ENCODE results near the gene SLC22A9. TPM values are rescaled to one million over a fixed set of nuclear protein-coding genes. Genes with fewer than 3 reads are reported as not detected.
A peak's percentile ranks its signal among the peaks of the same experiment; 100 is the strongest.
"Not testable (repeated sequence)": the region's sequence is repeated elsewhere in the genome, so short reads cannot be mapped to it uniquely, and the experiment has no call there.

The SLC22A9 gene
- total RNA-seq, 2 donors from 2014 or later, result not detected

DNA sequence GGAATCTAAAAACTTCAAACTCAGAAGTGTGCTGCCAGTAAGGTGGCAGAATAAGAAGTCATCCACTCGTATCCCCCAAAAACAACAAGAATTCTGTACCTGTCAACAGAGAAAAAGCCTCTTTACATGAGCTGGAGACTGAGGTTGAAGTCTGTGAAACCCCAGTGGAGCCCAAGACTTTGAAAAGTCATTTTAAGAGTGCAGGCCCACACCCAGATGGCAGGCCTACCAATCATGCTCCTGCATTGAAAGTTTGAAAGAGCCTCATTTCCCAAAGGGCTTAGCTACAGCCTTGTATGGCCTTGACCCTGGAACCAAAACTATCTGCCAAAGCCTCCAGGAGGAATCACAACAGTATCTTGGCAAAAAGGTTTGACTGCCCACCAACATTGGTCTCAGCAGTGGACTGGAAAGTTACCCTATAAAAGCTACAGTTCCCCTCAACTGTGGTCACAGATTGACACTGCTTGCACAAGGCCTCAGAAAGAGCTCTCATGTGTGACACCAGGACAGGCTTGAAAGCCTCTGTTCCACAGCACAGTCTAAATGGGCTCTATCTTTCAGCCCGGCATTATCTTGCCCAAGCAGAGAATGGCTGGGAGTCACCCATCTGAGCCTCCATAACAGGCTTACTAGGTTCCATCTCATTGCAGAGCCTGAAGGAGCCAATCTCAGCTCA is 47.7 kb downstream of the SLC22A9 start:
- Histone ChIP-seq H3K9me3 (ENCODE audit: control insufficient read depth, low read length) (peaks cover 11% of the 10 kb centered on the region), H3K9ac (ENCODE audit: extremely low read depth, low read length, poor library complexity, severe bottlenecking) (no peak overlapping the region), H3K27ac (ENCODE audit: low read depth, low read length) (no peak overlapping the region), H3K4me1 (ENCODE audit: control insufficient read depth, insufficient read depth, low read length) (no peaks in the 10 kb centered on the region), H3K36me3 (ENCODE audit: control insufficient read depth, insufficient read depth, low read length) (no peaks in the 10 kb centered on the region), H3K27me3 (ENCODE audit: control insufficient read depth, insufficient read depth, low read length, poor library complexity, severe bottlenecking) (no peaks in the 10 kb centered on the region), H3K4me3 (ENCODE audit: low read length) (no peak overlapping the region)
- no peak for DNase-seq
- Mint-ChIP-seq H3K4me3 (no peak overlapping the region), H3K9me3 (peaks cover 25% of the 10 kb centered on the region), H3K36me3 (ENCODE audit: low read depth) (peaks cover 2% of the 10 kb centered on the region), H3K4me1 (no peaks in the 10 kb centered on the region), H3K27me3 (ENCODE audit: insufficient read depth) (no peaks in the 10 kb centered on the region), H3K27ac (no peak overlapping the region)
- WGBS, 2 experiments (ENCODE audit: insufficient coverage in 1 of 2, insufficient read length in 1 of 2), result 58 to 71% methylated on average over 1 to 2 of the region's 2 CpGs
- TF ChIP-seq, protein P1, sequence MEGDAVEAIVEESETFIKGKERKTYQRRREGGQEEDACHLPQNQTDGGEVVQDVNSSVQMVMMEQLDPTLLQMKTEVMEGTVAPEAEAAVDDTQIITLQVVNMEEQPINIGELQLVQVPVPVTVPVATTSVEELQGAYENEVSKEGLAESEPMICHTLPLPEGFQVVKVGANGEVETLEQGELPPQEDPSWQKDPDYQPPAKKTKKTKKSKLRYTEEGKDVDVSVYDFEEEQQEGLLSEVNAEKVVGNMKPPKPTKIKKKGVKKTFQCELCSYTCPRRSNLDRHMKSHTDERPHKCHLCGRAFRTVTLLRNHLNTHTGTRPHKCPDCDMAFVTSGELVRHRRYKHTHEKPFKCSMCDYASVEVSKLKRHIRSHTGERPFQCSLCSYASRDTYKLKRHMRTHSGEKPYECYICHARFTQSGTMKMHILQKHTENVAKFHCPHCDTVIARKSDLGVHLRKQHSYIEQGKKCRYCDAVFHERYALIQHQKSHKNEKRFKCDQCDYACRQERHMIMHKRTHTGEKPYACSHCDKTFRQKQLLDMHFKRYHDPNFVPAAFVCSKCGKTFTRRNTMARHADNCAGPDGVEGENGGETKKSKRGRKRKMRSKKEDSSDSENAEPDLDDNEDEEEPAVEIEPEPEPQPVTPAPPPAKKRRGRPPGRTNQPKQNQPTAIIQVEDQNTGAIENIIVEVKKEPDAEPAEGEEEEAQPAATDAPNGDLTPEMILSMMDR (conservative IDR thresholded peaks at IDR 0.05), result no peak

- Histone ChIP-seq H3K36me3 (ENCODE audit: control insufficient read depth, insufficient read depth, low read length) (no peaks in the 10 kb centered on the region), H3K4me3 (ENCODE audit: low read length) (no peak overlapping the region), H3K4me1 (ENCODE audit: control insufficient read depth, insufficient read depth, low read length) (no peaks in the 10 kb centered on the region), H3K27ac (ENCODE audit: low read depth, low read length) (no peak overlapping the region), H3K27me3 (ENCODE audit: control insufficient read depth, insufficient read depth, low read length, poor library complexity, severe bottlenecking) (no peaks in the 10 kb centered on the region), H3K9ac (ENCODE audit: extremely low read depth, low read length, poor library complexity, severe bottlenecking) (no peak overlapping the region), H3K9me3 (ENCODE audit: control insufficient read depth, low read length) (peaks cover 14% of the 10 kb centered on the region)
- WGBS, 2 experiments (ENCODE audit: insufficient coverage in 1 of 2, insufficient read length in 1 of 2), result 94 to 100% methylated on average over 1 to 2 of the region's 2 CpGs
- TF ChIP-seq, protein P1 (conservative IDR thresholded peaks at IDR 0.05), result peak; percentile 61
- no peak overlapping the region for H3K27ac Mint-ChIP-seq
- peak; percentile 45 for DNase-seq
- peaks cover 9% of the 10 kb centered on the region for H3K4me1 Mint-ChIP-seq
- no peak overlapping the region for H3K4me3 Mint-ChIP-seq
- H3K27me3 Mint-ChIP-seq (ENCODE audit: insufficient read depth), result no peaks in the 10 kb centered on the region
- H3K36me3 Mint-ChIP-seq (ENCODE audit: low read depth), result peaks cover 6% of the 10 kb centered on the region
- H3K9me3 Mint-ChIP-seq, result peaks cover 47% of the 10 kb centered on the region
Observed at GRCh38 chr11:63427971-63428508, 58.5 kb downstream of the SLC22A9 start.

DNA sequence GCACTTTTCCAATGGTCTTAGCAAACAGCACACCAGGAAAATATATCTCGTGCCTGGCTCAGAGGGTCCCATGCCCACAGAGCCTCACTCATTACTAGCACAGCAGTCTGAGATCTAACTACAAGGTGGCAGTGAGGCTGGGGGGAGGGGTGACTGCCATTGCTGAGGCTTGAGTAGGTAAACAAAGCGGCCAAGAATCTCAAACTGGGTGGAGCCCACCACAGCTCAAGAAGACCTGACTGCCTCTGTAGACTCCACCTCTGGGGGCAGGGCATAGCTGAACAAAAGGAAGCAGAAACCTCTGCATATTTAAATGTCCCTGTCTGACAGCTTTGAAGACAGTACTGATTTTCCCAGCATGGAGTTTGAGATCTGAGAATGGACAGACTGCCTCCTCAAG is 61.1 kb downstream of the SLC22A9 start:
- H3K27me3 ChIP-seq (ENCODE audit: control insufficient read depth, insufficient read depth, low read length, poor library complexity, severe bottlenecking); H3K4me1 ChIP-seq (ENCODE audit: control insufficient read depth, insufficient read depth, low read length); H3K36me3 ChIP-seq (ENCODE audit: control insufficient read depth, insufficient read depth, low read length); H3K27me3 Mint-ChIP-seq (ENCODE audit: insufficient read depth); H3K4me1 Mint-ChIP-seq; H3K27ac Mint-ChIP-seq; H3K9ac ChIP-seq (ENCODE audit: extremely low read depth, low read length, poor library complexity, severe bottlenecking); H3K27ac ChIP-seq (ENCODE audit: low read depth, low read length); H3K4me3 Mint-ChIP-seq: not testable (repeated sequence)
- WGBS, 2 experiments (ENCODE audit: insufficient coverage in 1 of 2, insufficient read length in 1 of 2), result 38 to 68% methylated on average over 1 to 2 of the region's 2 CpGs
- peak; percentile 56 for DNase-seq
- Histone ChIP-seq H3K4me3 (ENCODE audit: low read length) (peak overlapping the region; percentile 69), H3K9me3 (ENCODE audit: control insufficient read depth, low read length) (peaks cover 27% of the 10 kb centered on the region)
- Mint-ChIP-seq H3K9me3 (peaks cover 72% of the 10 kb centered on the region), H3K36me3 (ENCODE audit: low read depth) (peaks cover 14% of the 10 kb centered on the region)

DNA sequence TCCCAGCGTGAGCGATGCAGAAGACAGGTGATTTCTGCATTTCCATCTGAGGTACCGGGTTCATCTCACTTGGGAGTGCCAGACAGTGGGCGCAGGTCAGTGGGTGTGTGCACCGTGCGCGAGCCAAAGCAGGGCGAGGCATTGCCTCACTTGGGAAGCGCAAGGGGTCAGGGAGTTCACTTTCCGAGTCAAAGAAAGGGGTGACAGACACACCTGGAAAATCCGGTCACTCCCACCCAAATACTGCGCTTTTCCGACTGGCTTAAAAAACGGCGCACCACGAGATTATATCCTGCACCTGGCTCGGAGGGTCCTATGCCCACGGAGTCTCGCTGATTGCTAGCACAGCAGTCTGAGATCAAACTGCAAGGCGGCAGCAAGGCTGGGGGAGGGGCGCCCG is 65.8 kb downstream of the SLC22A9 start:
- WGBS, 2 experiments (ENCODE audit: insufficient coverage in 1 of 2, insufficient read length in 1 of 2), result 94 to 96% methylated on average over 8 to 16 of the region's 22 CpGs
- not testable (repeated sequence) for H3K27me3 ChIP-seq (ENCODE audit: control insufficient read depth, insufficient read depth, low read length, poor library complexity, severe bottlenecking); H3K27ac Mint-ChIP-seq; H3K4me1 Mint-ChIP-seq; H3K4me3 Mint-ChIP-seq; H3K36me3 ChIP-seq (ENCODE audit: control insufficient read depth, insufficient read depth, low read length); H3K36me3 Mint-ChIP-seq (ENCODE audit: low read depth); H3K4me3 ChIP-seq (ENCODE audit: low read length); H3K27me3 Mint-ChIP-seq (ENCODE audit: insufficient read depth); DNase-seq; H3K4me1 ChIP-seq (ENCODE audit: control insufficient read depth, insufficient read depth, low read length); H3K27ac ChIP-seq (ENCODE audit: low read depth, low read length); H3K9ac ChIP-seq (ENCODE audit: extremely low read depth, low read length, poor library complexity, severe bottlenecking)
- H3K9me3 ChIP-seq (ENCODE audit: control insufficient read depth, low read length), result peaks cover 20% of the 10 kb centered on the region
- H3K9me3 Mint-ChIP-seq, result peaks cover 59% of the 10 kb centered on the region

- H3K27ac ChIP-seq (ENCODE audit: low read depth, low read length); H3K9ac ChIP-seq (ENCODE audit: extremely low read depth, low read length, poor library complexity, severe bottlenecking); H3K27me3 Mint-ChIP-seq (ENCODE audit: insufficient read depth); H3K4me3 ChIP-seq (ENCODE audit: low read length); H3K4me1 ChIP-seq (ENCODE audit: control insufficient read depth, insufficient read depth, low read length); H3K36me3 ChIP-seq (ENCODE audit: control insufficient read depth, insufficient read depth, low read length); H3K27me3 ChIP-seq (ENCODE audit: control insufficient read depth, insufficient read depth, low read length, poor library complexity, severe bottlenecking); H3K36me3 Mint-ChIP-seq (ENCODE audit: low read depth); H3K4me3 Mint-ChIP-seq; H3K4me1 Mint-ChIP-seq; H3K27ac Mint-ChIP-seq: not testable (repeated sequence)
- peak; percentile 45 for DNase-seq
- H3K9me3 ChIP-seq (ENCODE audit: control insufficient read depth, low read length), result peaks cover 15% of the 10 kb centered on the region
- peaks cover 54% of the 10 kb centered on the region for H3K9me3 Mint-ChIP-seq
- 51% methylated on average over 4 of the region's 4 CpGs; no CpG with 5 or more reads in 1 of the 2 experiments for WGBS, 2 experiments (ENCODE audit: insufficient coverage in 1 of 2, insufficient read length in 1 of 2)
Observed at GRCh38 chr11:63435831-63436230, 66.2 kb downstream of the SLC22A9 start.

All from endodermal cell (in vitro differentiated cells).